CD4-positive, alpha-beta T cell treated with Interleukin-1 beta for 1 hour (primary cell): ENCODE results near the gene FGF14.
A peak's percentile ranks its signal among the peaks of the same experiment; 100 is the strongest.

Experiments
- DNase-seq, 2 donors: peaks; one replicate each; pipeline ENCODE4 v3.0.0-alpha.2; 2020 to 2022

FGF14 gene

DNA sequence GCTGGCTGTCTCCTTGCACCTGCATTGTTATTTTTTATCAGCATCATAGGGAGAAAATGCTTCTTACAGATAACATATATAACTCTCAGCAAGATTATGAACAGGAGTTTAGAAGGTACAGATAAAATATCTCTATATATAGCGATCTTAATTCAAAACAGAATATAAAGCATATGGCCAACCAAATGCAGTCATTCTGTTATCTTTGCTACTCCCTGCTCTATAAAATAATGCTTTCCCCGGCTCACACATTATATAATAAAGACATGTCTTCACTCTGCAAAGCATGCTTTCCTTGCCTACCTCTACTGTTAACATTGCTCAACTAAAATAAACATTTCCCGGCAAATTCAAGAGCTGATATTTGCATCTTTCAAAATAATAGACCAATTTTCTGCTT, 161.7 kb downstream of the FGF14 start:
- DNase-seq, result no peak

DNA sequence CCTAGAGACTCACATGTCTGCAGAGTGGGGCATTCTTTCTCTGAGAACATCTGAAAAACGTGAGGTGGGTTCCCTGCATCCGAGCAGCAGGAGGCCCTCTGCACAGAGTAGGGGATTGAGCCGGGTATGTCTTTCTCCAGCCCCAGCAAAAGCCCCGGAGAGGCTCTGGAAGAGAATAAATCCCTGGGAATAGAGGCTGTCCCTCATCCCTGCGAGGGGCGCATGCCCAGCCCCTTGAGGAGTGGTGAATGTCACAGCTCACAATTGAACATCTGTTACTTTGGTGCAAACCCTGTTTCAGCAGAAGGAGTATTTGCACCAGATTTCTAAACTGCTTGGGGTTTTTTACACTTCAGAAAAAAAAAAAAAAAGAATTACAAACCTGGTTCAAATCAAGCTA, 164.6 kb downstream of the FGF14 start:
- DNase-seq, result no peak

DNA sequence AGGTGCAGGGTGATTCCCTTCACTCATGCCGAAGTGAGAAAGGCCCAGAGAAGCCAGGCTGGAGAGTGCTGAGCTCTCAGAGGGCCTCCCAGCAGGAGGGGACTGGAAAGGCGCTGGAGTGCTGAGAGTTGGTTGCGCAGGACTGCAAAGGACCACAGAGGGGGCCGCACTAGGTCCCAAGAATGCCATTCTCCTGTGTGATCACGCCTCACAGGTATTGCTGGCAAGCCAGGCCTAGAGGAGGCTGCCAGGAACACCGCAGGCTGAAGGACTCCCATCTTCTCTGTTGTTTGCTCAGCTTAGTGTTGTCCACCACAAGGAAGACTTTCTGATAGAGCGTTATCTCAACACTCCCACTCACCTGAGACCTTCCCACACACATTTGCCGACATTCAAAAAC, 165.0 kb downstream of the FGF14 start:
- no peak for DNase-seq

DNA sequence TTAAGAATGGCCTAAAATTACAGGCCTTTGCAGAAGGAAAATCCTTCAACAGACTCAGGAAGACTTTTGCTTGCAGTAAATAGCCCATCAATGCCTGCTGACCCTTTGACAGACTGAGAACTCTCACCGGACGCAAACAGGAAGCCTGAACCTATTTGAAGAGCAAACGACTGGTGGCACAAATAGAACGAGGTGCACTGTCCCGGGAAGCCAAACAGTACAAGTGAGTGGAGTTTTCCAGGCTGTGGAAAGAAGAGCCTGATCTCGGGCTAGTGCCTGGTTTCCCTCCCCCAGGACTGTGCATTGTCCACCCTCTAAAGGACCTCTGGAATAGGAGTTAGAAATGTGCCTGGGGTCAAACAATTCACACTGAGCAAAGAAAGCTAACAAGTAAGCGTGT, 165.5 kb downstream of the FGF14 start:
- DNase-seq, result no peak

DNA sequence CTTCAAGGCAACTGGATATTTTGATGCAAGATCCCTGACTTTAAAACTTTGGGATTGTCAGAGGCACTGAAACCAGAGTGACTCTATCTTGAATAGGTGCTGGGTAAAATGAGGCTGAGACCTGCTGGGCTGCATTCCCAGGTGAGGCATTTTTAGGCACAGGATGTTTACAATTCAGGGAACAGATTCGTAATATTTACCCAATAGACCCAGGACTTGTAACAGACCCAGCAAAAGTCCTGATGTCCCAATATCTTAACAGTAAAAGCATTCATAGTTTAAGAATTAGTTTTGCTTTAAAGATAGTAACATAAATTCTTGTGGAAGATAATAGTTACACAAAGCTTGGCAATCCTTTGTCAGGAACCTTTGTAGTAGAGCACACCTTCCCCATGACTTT, 166.2 kb downstream of the FGF14 start:
- DNase-seq, result no peak

DNA sequence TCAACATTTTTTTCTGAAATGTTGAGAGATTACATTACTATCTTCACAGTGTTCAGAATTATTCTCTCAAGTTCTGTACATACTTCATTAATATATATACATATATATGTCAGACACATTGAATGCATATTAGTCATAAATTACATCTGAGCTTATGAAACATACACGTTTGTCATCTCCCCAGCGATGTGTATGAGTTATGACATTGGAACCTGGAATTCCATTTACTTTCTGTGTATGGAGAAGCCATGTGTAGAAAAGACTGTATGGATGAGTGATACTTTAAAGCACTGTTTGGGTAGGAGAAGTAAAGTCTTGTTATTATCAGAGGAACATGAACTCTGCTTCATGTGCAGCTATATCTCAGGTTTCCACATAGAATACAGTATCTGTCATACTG, 167.2 kb downstream of the FGF14 start:
- DNase-seq, result no peak

DNA sequence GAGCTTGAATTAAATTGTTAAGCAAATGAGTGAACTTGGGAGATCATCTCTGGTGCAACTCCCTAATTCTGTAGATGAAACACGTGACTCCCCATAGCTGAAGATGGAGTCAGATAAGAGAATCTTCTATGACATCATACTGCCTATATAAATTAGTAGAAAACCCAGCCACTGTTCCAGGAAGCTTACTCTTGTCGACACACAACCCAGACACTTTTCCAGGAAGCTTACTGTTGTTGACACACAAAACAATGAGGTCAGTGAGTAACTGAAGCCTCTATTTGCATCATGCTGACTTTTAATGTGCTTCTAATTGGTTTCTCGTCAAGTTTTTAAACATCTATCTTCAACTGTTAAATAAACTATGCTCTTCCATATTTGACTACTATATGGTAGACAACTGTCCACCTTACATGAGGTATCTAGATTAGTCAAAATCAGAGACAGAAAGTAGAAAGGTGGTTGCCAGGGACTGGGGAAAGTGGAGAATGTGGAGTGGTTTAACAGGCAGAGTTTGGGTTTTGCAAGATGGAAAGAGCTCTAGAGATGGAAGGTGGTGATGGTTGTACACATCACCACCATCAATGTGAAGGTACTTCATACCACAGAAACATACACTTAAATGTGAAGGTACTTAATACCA, 168.2 kb downstream of the FGF14 start:
- DNase-seq, result no peak

DNA sequence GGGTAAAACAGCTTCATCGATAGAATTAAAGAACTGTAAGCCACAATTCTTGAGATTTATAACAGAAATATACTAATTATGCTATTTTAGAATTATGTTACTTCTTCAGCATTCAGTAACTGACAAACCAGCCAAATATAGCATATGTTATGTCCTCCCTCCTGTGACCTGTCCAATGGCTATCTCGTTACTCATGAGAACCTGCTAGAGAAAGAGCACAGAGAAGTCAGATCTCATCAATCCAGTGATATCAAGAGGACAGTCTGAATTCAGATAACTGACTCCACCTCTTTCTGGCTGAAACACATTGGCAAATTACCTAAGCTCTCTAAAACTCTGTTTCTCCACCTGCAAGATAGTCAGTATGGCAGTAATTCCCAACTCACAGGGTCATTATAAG, 170.4 kb downstream of the FGF14 start:
- DNase-seq, result no peak

DNA sequence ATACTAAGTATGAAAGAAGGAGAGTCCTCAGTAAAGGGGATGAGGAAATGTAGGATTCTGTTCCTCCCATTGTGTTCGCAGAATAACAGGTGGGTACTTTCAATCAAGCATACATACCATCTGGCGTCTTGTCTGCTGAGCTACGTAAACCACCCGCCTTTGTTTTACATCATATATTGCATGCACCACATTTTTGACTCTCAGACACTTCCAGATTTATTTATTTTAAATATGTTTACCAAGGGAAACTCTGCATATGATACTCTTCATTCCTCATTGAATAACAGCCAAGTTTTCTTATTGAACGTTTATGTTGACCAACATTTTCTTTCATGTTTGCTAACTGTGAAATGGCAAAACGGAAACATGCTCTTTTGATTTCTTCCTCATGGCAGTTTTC, 174.1 kb downstream of the FGF14 start:
- DNase-seq, result no peak

DNA sequence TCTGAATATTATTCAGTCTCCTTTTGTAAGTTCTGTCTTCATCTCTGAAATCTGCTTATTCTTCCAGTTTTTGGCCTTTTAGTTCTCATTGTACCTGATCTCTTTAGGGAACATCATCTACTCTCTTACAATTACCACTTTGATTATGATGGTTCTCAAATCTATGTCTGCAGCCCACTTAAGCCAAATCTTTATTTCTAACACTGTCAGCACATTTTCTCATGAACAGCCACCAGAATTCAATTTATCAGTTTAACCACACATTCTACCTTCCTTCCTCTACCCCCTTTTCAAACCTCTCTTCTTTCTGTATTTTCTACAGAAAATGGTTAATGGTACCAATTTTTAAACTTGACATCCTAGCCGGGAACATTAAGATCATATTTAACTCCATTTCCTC, 175.3 kb downstream of the FGF14 start:
- DNase-seq, result no peak

DNA sequence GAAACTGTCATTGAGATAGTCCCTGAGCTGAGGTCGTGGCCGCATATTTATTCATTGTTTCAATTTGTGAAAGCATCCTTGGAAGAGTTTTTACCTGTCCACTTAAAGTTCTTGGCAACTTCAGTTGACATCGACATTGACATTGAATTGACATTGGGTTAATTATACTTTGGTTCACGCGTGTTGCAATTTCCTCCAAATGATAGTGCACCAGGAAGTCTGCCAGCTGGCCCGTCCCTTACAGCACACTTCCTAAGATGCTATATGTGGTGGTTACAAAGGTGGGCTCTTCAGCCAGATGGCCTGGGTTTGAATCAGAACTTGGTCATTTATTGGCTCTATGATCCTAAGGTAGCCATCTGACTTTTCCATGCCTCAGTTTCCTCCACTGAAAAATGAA, 176.0 kb downstream of the FGF14 start:
- no peak for DNase-seq

DNA sequence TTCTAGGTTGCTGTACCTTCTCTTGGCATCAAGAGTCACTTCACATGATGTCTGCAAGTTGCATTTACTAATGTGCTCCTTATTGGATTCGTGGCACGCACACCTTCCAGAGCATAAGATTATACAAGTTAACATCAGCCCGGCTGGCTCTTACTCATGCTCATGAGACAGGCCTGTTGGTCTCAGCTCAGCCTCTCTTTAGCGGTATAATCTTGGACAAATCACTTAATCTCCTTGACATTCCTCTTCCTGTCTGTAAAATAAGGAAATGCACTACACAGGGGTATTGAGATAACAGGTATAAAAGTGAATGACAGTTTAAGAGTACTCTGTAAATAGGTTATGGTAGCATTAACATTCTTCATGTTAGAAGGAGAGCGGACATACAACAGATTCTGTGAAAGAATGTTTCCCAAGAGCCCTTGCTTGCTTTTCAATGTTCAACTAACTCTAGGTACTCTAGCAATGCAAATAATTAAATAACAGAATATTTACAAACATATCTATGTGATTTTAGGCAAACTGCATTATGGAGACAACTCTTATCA, 181.1 kb downstream of the FGF14 start:
- no peak for DNase-seq

DNA sequence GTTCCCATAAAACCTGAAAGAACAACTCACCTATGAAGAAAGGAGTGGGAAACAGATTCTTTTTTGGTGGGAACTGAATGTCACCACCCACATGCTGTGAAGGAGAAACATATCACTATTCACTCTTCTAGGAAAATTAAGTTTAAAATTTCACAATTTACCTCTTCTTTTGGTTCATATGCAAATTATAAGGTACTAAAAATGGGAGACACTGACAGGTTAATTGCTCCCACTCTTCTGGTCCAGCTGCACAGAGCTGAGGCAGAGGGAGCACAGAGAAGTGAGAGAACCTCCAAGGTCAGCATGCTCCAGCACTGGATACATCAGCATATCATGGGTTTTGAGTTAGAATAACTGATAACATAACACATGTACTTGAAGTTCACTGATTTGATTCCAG, 186.9 kb downstream of the FGF14 start:
- DNase-seq, result no peak

DNA sequence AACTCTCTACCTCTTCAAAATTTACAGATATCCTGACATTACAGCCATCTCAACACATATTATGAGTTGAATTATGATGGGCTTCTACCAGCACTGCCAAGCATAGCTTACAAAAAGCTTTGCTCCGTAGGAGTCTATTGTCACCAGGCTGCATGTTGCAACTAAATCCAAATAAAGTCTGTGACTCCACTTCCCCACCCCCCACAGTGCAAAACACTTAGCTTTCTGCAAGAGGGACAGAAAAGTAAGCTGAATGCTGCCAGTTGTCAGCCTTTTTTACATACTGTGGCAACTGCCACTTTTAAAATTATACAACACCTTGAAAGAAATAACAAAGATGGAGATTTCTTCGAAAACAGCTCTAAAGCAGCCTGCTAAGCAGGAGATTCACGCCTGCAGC, 189.1 kb downstream of the FGF14 start:
- no peak for DNase-seq

DNA sequence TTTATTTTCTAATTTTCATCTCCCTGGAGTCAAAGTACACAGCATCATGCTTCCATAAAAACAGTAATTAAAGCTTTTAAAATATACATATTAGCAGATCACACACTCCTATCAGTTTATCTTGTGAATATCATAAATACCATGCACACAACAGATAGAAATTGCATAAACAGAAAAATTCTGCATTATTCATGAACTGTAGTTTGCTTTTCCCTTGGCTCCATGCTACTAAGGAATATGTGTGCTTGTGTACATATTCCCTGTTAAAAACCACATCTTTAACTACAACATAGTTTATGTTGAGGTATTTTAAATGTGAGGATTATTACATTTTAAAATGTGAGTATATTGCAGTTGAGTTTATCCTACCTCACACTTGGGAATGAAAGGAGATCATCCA, 193.5 kb downstream of the FGF14 start:
- no peak for DNase-seq

DNA sequence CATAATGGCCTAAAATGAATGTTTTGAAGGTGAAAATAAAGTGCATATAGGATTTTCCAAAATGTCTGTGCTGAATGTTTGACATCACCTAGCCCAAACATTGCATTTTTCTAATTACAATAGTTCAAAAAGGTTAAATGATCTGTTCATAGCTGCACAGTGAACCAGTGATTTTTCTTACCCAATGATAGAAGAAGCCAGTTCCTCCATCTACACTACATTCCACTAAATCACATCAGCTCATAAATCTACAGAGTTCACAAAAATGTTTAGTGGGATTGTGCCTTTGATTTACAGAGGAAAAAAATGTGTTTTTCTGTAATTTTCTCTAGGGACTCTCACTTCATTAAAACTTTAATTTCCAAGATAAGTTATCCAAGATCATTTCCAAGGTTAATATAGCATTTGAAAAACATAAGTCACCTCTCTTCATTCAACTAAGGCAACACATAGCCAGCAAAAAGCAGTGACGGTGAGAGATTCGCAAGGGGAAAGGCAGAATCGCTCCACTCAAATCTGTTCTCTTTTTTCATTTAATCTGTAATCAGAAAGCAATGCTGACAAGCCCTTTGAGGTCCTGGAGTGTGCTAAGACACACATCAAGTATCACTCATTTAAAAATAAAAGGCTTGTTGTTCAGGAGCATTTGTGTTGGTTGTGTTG, 194.0 kb downstream of the FGF14 start:
- DNase-seq, result no peak

DNA sequence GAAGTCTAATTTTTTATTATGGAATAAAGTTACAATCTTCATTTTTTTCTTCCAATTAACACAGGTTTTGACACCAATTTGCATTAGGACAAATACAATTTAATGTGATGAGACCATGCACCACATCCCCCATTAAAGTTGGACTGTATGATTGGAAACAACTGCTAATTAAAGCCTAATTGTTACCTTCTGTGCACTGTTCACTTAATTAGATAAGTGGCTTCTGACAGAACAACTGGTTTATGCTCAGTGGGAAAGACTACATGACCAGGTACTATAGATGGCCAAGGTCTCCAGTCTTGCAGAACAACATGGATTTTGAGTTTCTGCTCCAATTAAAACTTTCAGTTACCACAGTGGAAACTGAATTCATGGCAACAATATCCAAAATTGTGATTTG, 198.1 kb downstream of the FGF14 start:
- no peak for DNase-seq

DNA sequence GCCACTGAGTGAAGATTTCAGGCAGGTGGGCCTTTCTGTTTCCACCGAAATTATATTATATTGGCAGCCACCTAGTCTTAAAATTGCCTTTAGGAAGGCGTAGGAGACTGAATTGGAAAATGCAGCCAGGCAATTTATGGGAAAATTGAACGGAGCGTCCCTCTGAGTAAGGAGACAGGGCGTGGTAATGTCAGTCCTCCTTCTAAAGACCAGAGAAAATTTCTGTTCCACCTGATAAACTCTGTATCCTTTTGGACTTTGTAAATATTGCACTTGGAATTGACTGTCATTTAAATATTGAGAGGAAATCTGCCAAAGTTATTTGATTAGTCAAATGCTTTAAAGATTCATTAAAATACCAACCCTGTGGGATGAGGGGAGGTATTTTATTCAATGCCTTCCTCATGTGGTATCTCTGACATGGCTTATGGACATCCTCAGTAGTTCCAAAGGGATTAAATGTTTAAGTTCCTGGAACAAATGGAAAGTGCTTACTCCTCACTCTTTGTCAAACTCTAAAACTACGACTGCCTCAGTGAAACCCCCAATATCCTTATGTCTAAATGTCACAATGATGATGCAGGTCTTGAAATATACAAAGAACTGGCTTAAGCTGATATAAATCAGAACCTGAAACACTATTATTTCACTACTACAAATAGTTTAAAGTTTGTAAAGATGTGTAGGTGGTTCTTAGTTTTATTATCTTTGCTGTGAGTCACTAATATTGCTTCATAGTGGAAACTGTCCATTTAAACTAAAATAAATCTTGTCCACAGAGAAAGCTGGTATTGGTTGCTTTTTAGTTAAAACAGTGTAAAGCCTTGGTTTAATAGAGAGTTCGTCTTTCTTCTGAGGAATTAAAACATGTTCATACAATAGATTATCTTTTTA, 203.2 kb downstream of the FGF14 start:
- no peak for DNase-seq

DNA sequence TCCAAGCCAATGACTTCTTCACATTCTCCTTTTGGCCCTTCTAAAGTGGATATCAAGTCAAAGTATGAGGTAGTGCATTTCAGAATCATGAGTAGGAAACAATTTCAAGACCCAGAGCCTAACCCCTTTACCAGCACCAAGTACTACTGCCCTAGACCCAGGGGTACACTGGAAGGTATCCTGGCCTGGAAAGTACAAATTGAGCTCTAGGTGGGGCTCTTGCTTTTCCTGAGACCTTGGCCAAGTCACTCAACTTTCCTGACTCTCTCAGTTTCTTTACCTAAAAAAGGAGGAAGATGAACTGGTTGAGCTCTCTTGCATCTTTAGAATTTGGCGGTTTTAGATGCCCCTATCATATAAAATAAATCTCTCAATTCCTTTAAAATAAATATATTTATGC, 204.7 kb downstream of the FGF14 start:
- no peak for DNase-seq

DNA sequence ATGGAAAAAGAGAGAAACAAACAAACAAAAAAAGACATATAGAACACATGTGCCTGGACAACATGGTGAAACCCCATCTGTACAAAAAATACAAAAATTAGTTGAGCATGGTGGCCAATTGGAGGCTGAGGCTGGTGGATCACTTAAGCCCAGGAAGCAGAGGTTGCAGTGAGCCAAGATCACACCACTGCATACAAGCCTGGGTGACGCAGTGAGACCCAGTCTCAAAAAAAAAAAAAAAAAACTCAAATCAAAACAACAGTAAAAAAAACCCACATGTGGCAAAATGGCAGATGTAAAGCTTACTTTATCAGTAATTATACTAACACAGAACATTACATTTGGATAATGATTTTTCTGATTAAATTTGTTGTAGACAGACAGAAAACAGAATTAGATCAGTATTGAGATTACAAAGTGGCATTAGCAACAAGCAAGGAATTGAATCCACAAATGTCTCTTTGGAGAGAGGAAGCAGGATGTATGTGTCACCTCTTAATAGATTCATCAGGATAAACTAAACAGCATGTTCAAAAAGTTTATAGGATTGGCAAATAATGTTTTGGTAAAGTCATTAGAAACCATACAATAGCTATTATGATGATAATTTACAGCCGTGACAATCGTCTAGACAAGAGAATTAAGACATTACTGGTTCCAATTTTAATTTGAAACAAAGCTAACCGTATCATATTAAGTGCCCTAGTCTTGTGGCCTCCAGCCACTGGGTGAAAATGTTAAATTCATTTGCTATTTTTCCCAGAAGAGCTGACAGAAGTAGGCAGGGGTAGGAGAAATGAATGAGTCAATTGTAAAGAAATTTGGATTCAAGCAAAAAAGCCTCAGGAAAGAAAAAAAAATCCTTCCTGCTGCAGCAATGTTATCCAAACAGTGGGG, 206.0 kb downstream of the FGF14 start:
- DNase-seq, result no peak

DNA sequence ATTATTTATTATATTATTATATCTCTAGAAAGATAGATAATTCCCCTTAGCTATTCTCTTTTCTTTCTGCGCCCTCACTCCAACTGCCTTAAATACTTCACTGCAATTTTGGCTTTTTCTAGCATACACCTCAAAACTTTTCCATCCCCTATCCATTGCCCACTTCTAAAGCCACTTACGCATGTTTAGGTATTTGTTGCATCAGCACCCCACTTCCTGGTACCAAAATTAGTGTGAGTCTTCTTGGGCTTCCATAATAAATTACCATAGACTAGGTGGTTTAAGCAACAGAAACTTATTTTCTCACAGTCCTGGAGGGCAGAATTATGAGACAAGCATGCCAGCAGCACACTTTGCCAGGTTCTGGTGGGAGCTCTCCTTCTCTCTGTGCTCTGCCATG, 209.0 kb downstream of the FGF14 start:
- no peak for DNase-seq

DNA sequence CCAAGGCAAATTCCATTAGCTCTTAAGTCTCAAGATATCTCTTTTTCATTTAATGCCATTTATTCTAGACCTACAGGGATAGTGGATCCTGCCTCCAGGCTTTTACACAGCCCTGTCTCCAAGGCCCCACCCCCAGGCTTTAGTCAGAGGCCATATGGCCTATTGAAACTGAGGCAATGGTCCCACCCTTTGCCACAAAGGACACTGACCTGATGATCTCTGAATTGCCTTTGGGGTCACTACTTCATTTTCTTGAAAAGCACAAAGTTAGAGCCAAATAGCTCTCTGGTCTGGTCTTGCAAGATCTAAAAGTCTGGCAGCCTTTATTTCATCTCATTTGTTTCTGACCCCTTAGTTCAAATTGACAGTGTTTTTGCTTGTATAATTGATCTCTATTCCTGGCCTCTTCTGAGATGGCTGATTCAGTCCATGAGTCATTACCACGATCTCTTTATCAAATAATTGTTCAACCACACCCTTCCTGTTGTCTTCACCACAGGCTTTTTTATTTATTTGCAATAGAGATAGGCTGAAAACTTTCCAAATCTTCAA, 209.8 kb downstream of the FGF14 start:
- peak in 1 of 2 donors; percentile 3 for DNase-seq
